Hindlimb muscle (tissue), 1 donor: ENCODE measurements around the gene OGFR. TPM values are rescaled to one million over a fixed set of nuclear protein-coding genes. Genes with fewer than 3 reads are reported as not detected.

ENCODE experiments used
- DNase-seq: peaks from one replicate; pipeline ENCODE4 v3.0.0-alpha.2; 2013
- polyA plus RNA-seq: library from polyadenylated mRNA; unstranded; fragments of 120-200 nt; gene quantifications from one replicate; pipeline ENCODE4 v1.2.1, GENCODE V29; 2013; ENCODE audit not compliant: insufficient read length

The OGFR gene
- 21.9 TPM for polyA plus RNA-seq

GRCh38 chr20:62804627-62805154 lies at the start of gene OGFR:
TSS of gene OGFR (plus strand) at chr20:62804835. CDS start at chr20:62804860, 25 bp downstream.
- DNase-seq = peak; percentile 79

GRCh38 chr20:62754991-62755356 lies 49.7 kb upstream of the OGFR start:
- no peak for DNase-seq

- DNase-seq = no peak
These were observed 48.6 kb upstream of the OGFR start for GRCh38 chr20:62755817-62756724.

GRCh38 chr20:62758226-62758912 lies 46.3 kb upstream of the OGFR start:
- DNase-seq = no peak

GRCh38 chr20:62759981-62760431 lies 44.6 kb upstream of the OGFR start:
- no peak for DNase-seq

- DNase-seq = no peak
These were observed 44.2 kb upstream of the OGFR start for GRCh38 chr20:62760471-62760855.

GRCh38 chr20:62760856-62761758 lies 43.5 kb upstream of the OGFR start:
- no peak for DNase-seq

GRCh38 chr20:62761759-62762131 lies 42.9 kb upstream of the OGFR start:
- DNase-seq = no peak

- no peak for DNase-seq
These were observed 42.3 kb upstream of the OGFR start for GRCh38 chr20:62762376-62762775.

GRCh38 chr20:62762801-62763368 lies 41.8 kb upstream of the OGFR start:
- DNase-seq = no peak

GRCh38 chr20:62763404-62763803 lies 41.2 kb upstream of the OGFR start:
- no peak for DNase-seq

- no peak for DNase-seq
These were observed 40.3 kb upstream of the OGFR start for GRCh38 chr20:62764156-62764935.

GRCh38 chr20:62765021-62765420 lies 39.6 kb upstream of the OGFR start:
- no peak for DNase-seq

- DNase-seq = no peak
These were observed 39.1 kb upstream of the OGFR start for GRCh38 chr20:62765432-62766070.

GRCh38 chr20:62766071-62766450 lies 38.6 kb upstream of the OGFR start:
- no peak for DNase-seq

- no peak for DNase-seq
These were observed 37.9 kb upstream of the OGFR start for GRCh38 chr20:62766716-62767115.

- DNase-seq = no peak
These were observed 36.4 kb upstream of the OGFR start for GRCh38 chr20:62768234-62768546.

GRCh38 chr20:62768551-62769287 lies 35.9 kb upstream of the OGFR start:
- no peak for DNase-seq

GRCh38 chr20:62769346-62770071 lies 35.1 kb upstream of the OGFR start:
- no peak for DNase-seq
